Spleen (tissue), 11 donors: ENCODE results near the gene RBMS3. TPM values are rescaled to one million over a fixed set of nuclear protein-coding genes. Genes with fewer than 3 reads are reported as not detected.
A peak's percentile ranks its signal among the peaks of the same experiment; 100 is the strongest.

ENCODE experiments used
- DNase-seq: peaks from one replicate; pipeline ENCODE4 v3.0.0-alpha.2; 2020
- H3K27ac ChIP-seq, 8 donors: fragments of 200-600 bp; sonication (generic) in 7 of 8; 1 replicate in 4 of 8; 2 replicates in 4 of 8; pipeline versions ENCODE4 v1.5.0 to v1.8.0; 2016 to 2021; ENCODE audit warnings: inconsistent platforms in 4 of 8, mild to moderate bottlenecking in 4 of 8, moderate library complexity in 1 of 8
- H3K27me3 ChIP-seq, 7 donors: fragments of 200-600 bp; sonication (generic) in 6 of 7; replicated peaks in 1 of 7; 1 replicate in 4 of 7; 2 replicates in 3 of 7; pipeline versions ENCODE4 v1.5.0 to v1.8.0; 2016 to 2021; ENCODE audit warnings: inconsistent platforms in 3 of 7, mild to moderate bottlenecking in 1 of 7
- H3K36me3 ChIP-seq, 6 donors: fragments of 200-600 bp; sonication (generic) in 5 of 6; 1 replicate in 4 of 6; 2 replicates in 2 of 6; pipeline versions ENCODE4 v1.5.0 to v1.8.0; 2016 to 2021; ENCODE audit warnings: inconsistent platforms in 2 of 6
- H3K4me1 ChIP-seq, 6 donors: fragments of 200-600 bp; sonication (generic) in 5 of 6; 1 replicate in 3 of 6; 2 replicates in 3 of 6; pipeline versions ENCODE4 v1.5.0 to v1.8.0; 2016 to 2021; ENCODE audit warnings: inconsistent platforms in 3 of 6
- H3K4me3 ChIP-seq, 8 donors: fragments of 200-600 bp; sonication (generic) in 7 of 8; 1 replicate in 4 of 8; 2 replicates in 4 of 8; pipeline versions ENCODE4 v1.5.0 to v1.8.0; 2016 to 2021; ENCODE audit warnings: inconsistent platforms in 4 of 8, mild to moderate bottlenecking in 4 of 8, moderate library complexity in 2 of 8
- H3K9me3 ChIP-seq, 8 donors: fragments of 200-600 bp; sonication (generic) in 7 of 8; 1 replicate in 4 of 8; 2 replicates in 4 of 8; pipeline versions ENCODE4 v1.5.0 to v1.8.0; 2016 to 2021; ENCODE audit warnings: inconsistent platforms in 4 of 8
- CTCF ChIP-seq, 11 experiments: fragments of 200-600 bp in 7 of 11; fragments of 450-650 bp in 4 of 11; sonication (generic) in 4 of 11; IDR thresholded peaks in 8 of 11; conservative IDR thresholded peaks in 3 of 11; 1 replicate in 7 of 11; 2 replicates in 4 of 11; pipeline versions ENCODE4 v1.4.0 to v1.8.0; 2016 to 2021; ENCODE audit warnings: antibody characterized with exemption in 11 of 11, inconsistent platforms in 4 of 11, mild to moderate bottlenecking in 1 of 11
- POLR2A ChIP-seq, 3 donors: fragments of 450-650 bp; IDR thresholded peaks; one replicate each; pipeline ENCODE4 v1.5.1; 2017; ENCODE audit warnings: antibody characterized with exemption in 3 of 3, mild to moderate bottlenecking in 1 of 3
- POLR2AphosphoS5 ChIP-seq, 3 donors: sonication (generic); formaldehyde crosslinking; IDR thresholded peaks; one replicate each; pipeline ENCODE4 v1.5.1; 2017; ENCODE audit warnings: antibody characterized with exemption in 3 of 3
- WGBS, 5 donors: extraction: QIAGEN DNeasy Blood & Tissue Kit in 3 of 5; methylation state at CpG; one replicate each; pipeline versions ENCODE4 v1.1.5 to v1.1.7; 2013 to 2018; 5-methylcytosine and 5-hydroxymethylcytosine counted together
- intact Hi-C: fragments of 100-400 bp; cut with DNase I; formaldehyde crosslinking; loops from one replicate; pipeline ENCODE4 v1.15.0; 2023; ENCODE audit warnings: low total_unique reads
- polyA plus RNA-seq, 3 donors: library from polyadenylated mRNA; stranded (reverse); fragments of 200-250 nt; gene quantifications; one replicate each; pipeline ENCODE4 v1.2.1, GENCODE V29; 2013
- total RNA-seq, 7 donors: library from RNA; depleted of rRNA in 3 of 7; stranded (reverse); fragments of >200 nt in 3 of 7; fragmentation: NEBNext Ultra II Directional in 4 of 7; extraction: Animal tissue kit (Norgen Biotek cat#: 25700) in 4 of 7; gene quantifications; one replicate each; pipeline versions ENCODE4 v1.1.0 to v1.2.1, GENCODE V29; 2016 to 2021
- donor health status: healthy with polysubstance abuse.
- donor health status: DM: no; HTN: no; CAD: no; lungs with moderate emphysema.
- donor health status: DM: no; HTN: no; CAD: no.
- donor health status: Bipolar disorder and iron deficiency.
- donor health status: healthy.
- donor health status: DM: no; HTN: no; CAD: no.
- donor health status: DM: yes; HTN: yes; CAD: no.

The RBMS3 gene
- total and polyA plus RNA-seq, 10 donors: 2.6 to 81.9 (median 52.5) TPM

- no peak for TF ChIP-seq POLR2A (IDR thresholded peaks at IDR 0.05)
- no peak for TF ChIP-seq CTCF (IDR thresholded peaks at IDR 0.05 in 8 of 11, conservative IDR thresholded peaks at IDR 0.05 in 3 of 11)
- TF ChIP-seq POLR2AphosphoS5 (IDR thresholded peaks at IDR 0.05): no peak
- no peaks in the 10 kb centered on the region for H3K27me3 ChIP-seq
- H3K4me1 ChIP-seq: peaks cover 0 to 7% (median 0%) of the 10 kb centered on the region in 6 donors
- intact Hi-C loops: no loop called here
- 81 to 90% (median 84%) methylated on average over 4 of the region's 4 CpGs for WGBS, 5 donors
- H3K27ac ChIP-seq: no peak overlapping the region
- no peak for DNase-seq
- H3K4me3 ChIP-seq: no peak overlapping the region
- no peaks in the 10 kb centered on the region for H3K36me3 ChIP-seq
- no peaks in the 10 kb centered on the region for H3K9me3 ChIP-seq
Observed at GRCh38 chr3:30011237-30011803, 730.4 kb downstream of the RBMS3 start.

- Histone ChIP-seq H3K4me3 (no peak overlapping the region), H3K9me3 (no peaks in the 10 kb centered on the region), H3K36me3 (no peaks in the 10 kb centered on the region), H3K4me1 (peaks cover 0 to under 1% (median 0%) of the 10 kb centered on the region in 6 donors), H3K27ac (no peak overlapping the region), H3K27me3 (no peaks in the 10 kb centered on the region)
- no peak for DNase-seq
- no peak for TF ChIP-seq POLR2AphosphoS5 (IDR thresholded peaks at IDR 0.05)
- no peak for TF ChIP-seq POLR2A (IDR thresholded peaks at IDR 0.05)
- TF ChIP-seq CTCF (IDR thresholded peaks at IDR 0.05 in 8 of 11, conservative IDR thresholded peaks at IDR 0.05 in 3 of 11): peak in 9 of 11 experiments; percentile 34 to 70 (median 56)
- WGBS, 5 donors: 0 to 3% (median 2%) methylated on average over 2 of the region's 2 CpGs
- intact Hi-C loops: no loop called here
Observed at GRCh38 chr3:30012941-30013543, 732.2 kb downstream of the RBMS3 start.

GRCh38 chr3:30017901-30018300 is 737.0 kb downstream of the RBMS3 start:
- WGBS, 5 donors: 34 to 52% (median 48%) methylated on average over 2 of the region's 2 CpGs
- intact Hi-C loops: no loop called here
- no peak overlapping the region for H3K4me3 ChIP-seq

More at GRCh38 chr3:30017901-30018300, 737.0 kb downstream of the RBMS3 start:
- H3K9me3 ChIP-seq: no peaks in the 10 kb centered on the region
- H3K36me3 ChIP-seq: no peaks in the 10 kb centered on the region
- DNase-seq: no peak
- H3K27ac ChIP-seq: no peak overlapping the region
- no peaks in the 10 kb centered on the region for H3K27me3 ChIP-seq
- H3K4me1 ChIP-seq: no peaks in the 10 kb centered on the region
- TF ChIP-seq POLR2A (IDR thresholded peaks at IDR 0.05): no peak
- no peak for TF ChIP-seq POLR2AphosphoS5 (IDR thresholded peaks at IDR 0.05)
- no peak for TF ChIP-seq CTCF (IDR thresholded peaks at IDR 0.05 in 8 of 11, conservative IDR thresholded peaks at IDR 0.05 in 3 of 11)
